Measurements from ENCODE around the gene AQP6.
A peak's percentile ranks its signal among the peaks of the same experiment; 100 is the strongest.

AQP6 gene

GRCh38 chr12:49990273-49990672, 17.5 kb downstream of the AQP6 start:
- DNase-seq (ENCODE audit: low read depth): no peak

GRCh38 chr12:49998453-49998852, 25.7 kb downstream of the AQP6 start:
- no peak for DNase-seq (ENCODE audit: low read depth)

- DNase-seq (ENCODE audit: low read depth): no peak
These were observed 30.8 kb downstream of the AQP6 start for GRCh38 chr12:50003595-50003994.

GRCh38 chr12:50004696-50005095, 31.9 kb downstream of the AQP6 start:
- DNase-seq (ENCODE audit: low read depth): no peak

- no peak for DNase-seq (ENCODE audit: low read depth)
These were observed 32.4 kb downstream of the AQP6 start for GRCh38 chr12:50005175-50005574.

GRCh38 chr12:50006280-50006679, 33.5 kb downstream of the AQP6 start:
- no peak for DNase-seq (ENCODE audit: low read depth)

GRCh38 chr12:50006754-50007442, 34.2 kb downstream of the AQP6 start:
- no peak for DNase-seq (ENCODE audit: low read depth)

GRCh38 chr12:50013361-50014147, 40.8 kb downstream of the AQP6 start:
- no peak for DNase-seq (ENCODE audit: low read depth)

- DNase-seq (ENCODE audit: low read depth): no peak
These were observed 41.6 kb downstream of the AQP6 start for GRCh38 chr12:50014342-50014741.

- DNase-seq (ENCODE audit: low read depth): no peak
These were observed 44.0 kb downstream of the AQP6 start for GRCh38 chr12:50016501-50017475.

- no peak for DNase-seq (ENCODE audit: low read depth)
These were observed 44.9 kb downstream of the AQP6 start for GRCh38 chr12:50017641-50018040.

- DNase-seq (ENCODE audit: low read depth): no peak
These were observed 45.4 kb downstream of the AQP6 start for GRCh38 chr12:50018154-50018553.

GRCh38 chr12:50018968-50019367, 46.2 kb downstream of the AQP6 start:
- no peak for DNase-seq (ENCODE audit: low read depth)

GRCh38 chr12:50019524-50019923, 46.8 kb downstream of the AQP6 start:
- DNase-seq (ENCODE audit: low read depth): no peak

GRCh38 chr12:50021031-50021430, 48.3 kb downstream of the AQP6 start:
- DNase-seq (ENCODE audit: low read depth): no peak

- DNase-seq (ENCODE audit: low read depth): no peak
These were observed 50.2 kb downstream of the AQP6 start for GRCh38 chr12:50022903-50023302.

GRCh38 chr12:50024227-50024626, 51.5 kb downstream of the AQP6 start:
- no peak for DNase-seq (ENCODE audit: low read depth)

- no peak for DNase-seq (ENCODE audit: low read depth)
These were observed 52.0 kb downstream of the AQP6 start for GRCh38 chr12:50024805-50025186.

- peak; percentile 95 for DNase-seq (ENCODE audit: low read depth)
These were observed 52.7 kb downstream of the AQP6 start, which contains the start of gene RACGAP1 for GRCh38 chr12:50025187-50026059. TSS of gene RACGAP1 (minus strand) at chr12:50025494. CDS start at chr12:50016715, 8,779 bp downstream.

- DNase-seq (ENCODE audit: low read depth): no peak
These were observed 53.9 kb downstream of the AQP6 start for GRCh38 chr12:50026691-50027090.
